ENCODE data around the gene VTI1B.

Gene VTI1B

DNA sequence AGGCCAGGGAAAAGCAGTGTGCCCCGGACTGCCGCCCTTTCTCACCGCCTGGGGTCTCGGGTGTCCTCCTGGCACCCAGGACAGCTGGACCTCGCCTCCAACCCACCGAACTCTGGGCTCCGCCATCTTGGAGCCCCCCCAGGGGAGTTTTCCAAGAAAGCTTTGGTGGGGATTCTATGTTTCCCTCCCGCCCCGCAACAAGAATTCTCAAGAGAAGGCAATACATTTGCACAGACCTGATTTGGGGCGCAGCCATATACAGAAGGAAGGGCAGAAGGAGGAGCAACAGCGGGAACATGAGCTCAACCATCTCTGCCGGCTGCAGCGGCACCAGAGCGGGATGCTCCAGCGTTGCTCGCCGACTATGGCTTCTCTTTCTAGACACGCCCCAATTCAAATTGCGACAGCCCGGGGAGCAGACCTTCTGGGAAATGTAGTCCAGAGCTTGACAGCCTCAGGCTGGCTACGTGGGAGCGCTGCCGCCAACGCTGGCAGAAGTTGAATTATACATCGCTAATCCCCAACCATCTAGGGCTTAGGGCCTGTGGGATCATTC lies 21.0 kb upstream of the VTI1B start, which contains the start of gene RDH11:
Gene RDH11, minus strand, starts transcription at position 371 of the 556 bp plus-strand sequence. Its CDS starts 61 bp downstream, at position 310.
- DNase-seq (ENCODE audit: low spot score) = peak; percentile 82
- Histone ChIP-seq H3K4ac (ENCODE audit: low read length) (no peak within 1 kb of the TSS), H3K14ac (ENCODE audit: low read length) (no peak within 1 kb of the TSS), H2AFZ (ENCODE audit: low read length) (peak within 1 kb of the TSS; percentile 79), H3K4me3 (ENCODE audit: low read length in 2 of 2) (peak within 1 kb of the TSS; percentile 61 to 90), H3K9ac (ENCODE audit: low read depth, low read length, poor library complexity) (peak within 1 kb of the TSS; percentile 88), H2BK12ac (ENCODE audit: low read length) (no peak within 1 kb of the TSS), H3K4me2 (ENCODE audit: insufficient read depth, low read length, poor library complexity, severe bottlenecking) (peak within 1 kb of the TSS; percentile 79), H3K23ac (ENCODE audit: low read depth, low read length, poor library complexity) (peak within 1 kb of the TSS; percentile 82), H3K79me1 (ENCODE audit: low read depth, low read length) (peaks cover 2% of the 10 kb centered on the region), H3K27ac (replicated peaks; ENCODE audit: low read length) (peak within 1 kb of the TSS; percentile 70), H3K18ac (ENCODE audit: low read length) (peak within 1 kb of the TSS; percentile 96), H2AK5ac (ENCODE audit: low read depth, low read length) (peak within 1 kb of the TSS; percentile 25), H3K4me1 (ENCODE audit: control insufficient read depth in 2 of 2, insufficient read depth in 1 of 2, low read depth in 1 of 2, low read length in 2 of 2) (peaks cover 0 to 5% of the 10 kb centered on the region in 2 donors), H3K36me3 (replicated peaks in 1 of 2; ENCODE audit: control insufficient read depth in 2 of 2, insufficient read depth in 2 of 2, low read length in 2 of 2) (peaks cover 17 to 36% of the 10 kb centered on the region in 2 donors), H2BK5ac (ENCODE audit: low read length) (peak within 1 kb of the TSS; percentile 79), H4K91ac (ENCODE audit: low read depth, low read length, poor library complexity) (no peak within 1 kb of the TSS), H2BK120ac (ENCODE audit: low read depth, low read length) (no peak within 1 kb of the TSS), H3K27me3 (ENCODE audit: control insufficient read depth in 3 of 3, insufficient read depth in 3 of 3, low read depth in 1 of 3, low read length in 3 of 3) (peaks cover 0 to 15% (median 0%) of the 10 kb centered on the region in 3 experiments), H2BK15ac (ENCODE audit: low read length) (no peak within 1 kb of the TSS), H3K9me3 (replicated peaks in 1 of 2; ENCODE audit: control insufficient read depth in 2 of 2, insufficient read depth in 1 of 2, low read depth in 1 of 2, low read length in 2 of 2) (no peaks in the 10 kb centered on the region), H4K8ac (ENCODE audit: low read depth, low read length) (no peak within 1 kb of the TSS)
- WGBS, 2 donors (ENCODE audit: extremely low coverage in 2 of 2, insufficient read length in 2 of 2, insufficient replicate concordance in 1 of 2) = no CpG with 5 or more reads among the region's 25 CpGs

- Histone ChIP-seq H4K91ac (ENCODE audit: low read depth, low read length, poor library complexity) (no peak overlapping the region), H3K4me3 (ENCODE audit: low read length in 2 of 2) (peak overlapping the region; percentile 61 to 90), H2BK15ac (ENCODE audit: low read length) (no peak overlapping the region), H3K27ac (replicated peaks; ENCODE audit: low read length) (peak overlapping the region; percentile 70), H3K4me1 (ENCODE audit: control insufficient read depth in 2 of 2, insufficient read depth in 1 of 2, low read depth in 1 of 2, low read length in 2 of 2) (peaks cover 0 to 5% of the 10 kb centered on the region in 2 donors), H3K4ac (ENCODE audit: low read length) (no peak overlapping the region), H3K14ac (ENCODE audit: low read length) (no peak overlapping the region), H3K9ac (ENCODE audit: low read depth, low read length, poor library complexity) (peak overlapping the region; percentile 88), H3K18ac (ENCODE audit: low read length) (peak overlapping the region; percentile 96), H3K9me3 (replicated peaks in 1 of 2; ENCODE audit: control insufficient read depth in 2 of 2, insufficient read depth in 1 of 2, low read depth in 1 of 2, low read length in 2 of 2) (no peaks in the 10 kb centered on the region), H2AK5ac (ENCODE audit: low read depth, low read length) (no peak overlapping the region), H3K79me1 (ENCODE audit: low read depth, low read length) (peaks cover 2% of the 10 kb centered on the region), H2BK12ac (ENCODE audit: low read length) (no peak overlapping the region), H3K4me2 (ENCODE audit: insufficient read depth, low read length, poor library complexity, severe bottlenecking) (peak overlapping the region; percentile 79), H3K27me3 (ENCODE audit: control insufficient read depth in 3 of 3, insufficient read depth in 3 of 3, low read depth in 1 of 3, low read length in 3 of 3) (peaks cover 0 to 15% (median 0%) of the 10 kb centered on the region in 3 experiments), H4K8ac (ENCODE audit: low read depth, low read length) (no peak overlapping the region), H2AFZ (ENCODE audit: low read length) (peak overlapping the region; percentile 79), H2BK5ac (ENCODE audit: low read length) (peak overlapping the region; percentile 79), H3K23ac (ENCODE audit: low read depth, low read length, poor library complexity) (no peak overlapping the region), H2BK120ac (ENCODE audit: low read depth, low read length) (no peak overlapping the region), H3K36me3 (replicated peaks in 1 of 2; ENCODE audit: control insufficient read depth in 2 of 2, insufficient read depth in 2 of 2, low read length in 2 of 2) (peaks cover 23 to 42% of the 10 kb centered on the region in 2 donors)
- no CpG with 5 or more reads among the region's 21 CpGs for WGBS, 2 donors (ENCODE audit: extremely low coverage in 2 of 2, insufficient read length in 2 of 2, insufficient replicate concordance in 1 of 2)
- DNase-seq (ENCODE audit: low spot score) = peak; percentile 58
These were observed 20.5 kb upstream of the VTI1B start for GRCh38 chr14:67694791-67695393.

- Histone ChIP-seq H2AFZ (ENCODE audit: low read length) (no peak overlapping the region), H3K4me2 (ENCODE audit: insufficient read depth, low read length, poor library complexity, severe bottlenecking) (no peak overlapping the region), H2BK5ac (ENCODE audit: low read length) (no peak overlapping the region), H2BK15ac (ENCODE audit: low read length) (no peak overlapping the region), H2BK12ac (ENCODE audit: low read length) (no peak overlapping the region), H2AK5ac (ENCODE audit: low read depth, low read length) (no peak overlapping the region), H3K36me3 (replicated peaks in 1 of 2; ENCODE audit: control insufficient read depth in 2 of 2, insufficient read depth in 2 of 2, low read length in 2 of 2) (peaks cover 49 to 90% of the 10 kb centered on the region in 2 donors), H4K8ac (ENCODE audit: low read depth, low read length) (no peak overlapping the region), H3K79me1 (ENCODE audit: low read depth, low read length) (peaks cover 2% of the 10 kb centered on the region), H3K18ac (ENCODE audit: low read length) (no peak overlapping the region), H3K27ac (replicated peaks; ENCODE audit: low read length) (no peak overlapping the region), H3K4me3 (ENCODE audit: low read length in 2 of 2) (no peak overlapping the region), H2BK120ac (ENCODE audit: low read depth, low read length) (no peak overlapping the region), H3K4ac (ENCODE audit: low read length) (no peak overlapping the region), H4K91ac (ENCODE audit: low read depth, low read length, poor library complexity) (no peak overlapping the region), H3K9me3 (replicated peaks in 1 of 2; ENCODE audit: control insufficient read depth in 2 of 2, insufficient read depth in 1 of 2, low read depth in 1 of 2, low read length in 2 of 2) (peaks cover 0 to 4% of the 10 kb centered on the region in 2 donors), H3K23ac (ENCODE audit: low read depth, low read length, poor library complexity) (no peak overlapping the region), H3K27me3 (ENCODE audit: control insufficient read depth in 3 of 3, insufficient read depth in 3 of 3, low read depth in 1 of 3, low read length in 3 of 3) (no peaks in the 10 kb centered on the region), H3K14ac (ENCODE audit: low read length) (no peak overlapping the region), H3K9ac (ENCODE audit: low read depth, low read length, poor library complexity) (no peak overlapping the region), H3K4me1 (ENCODE audit: control insufficient read depth in 2 of 2, insufficient read depth in 1 of 2, low read depth in 1 of 2, low read length in 2 of 2) (peaks cover 0 to 5% of the 10 kb centered on the region in 2 donors)
- WGBS, 2 donors (ENCODE audit: extremely low coverage in 2 of 2, insufficient read length in 2 of 2, insufficient replicate concordance in 1 of 2) = no CpG with 5 or more reads among the region's 4 CpGs
- no peak for DNase-seq (ENCODE audit: low spot score)
These were observed 15.6 kb upstream of the VTI1B start for GRCh38 chr14:67690011-67690410.

- no peak overlapping the region for H3K27ac ChIP-seq (replicated peaks; ENCODE audit: low read length)
- no peak overlapping the region for H2BK12ac ChIP-seq (ENCODE audit: low read length)
- H4K8ac ChIP-seq (ENCODE audit: low read depth, low read length) = no peak overlapping the region
- H2AK5ac ChIP-seq (ENCODE audit: low read depth, low read length) = no peak overlapping the region
- peaks cover 34 to 95% of the 10 kb centered on the region in 2 donors for H3K36me3 ChIP-seq (replicated peaks in 1 of 2; ENCODE audit: control insufficient read depth in 2 of 2, insufficient read depth in 2 of 2, low read length in 2 of 2)
- no peak overlapping the region for H2BK5ac ChIP-seq (ENCODE audit: low read length)
- no peak overlapping the region for H2BK15ac ChIP-seq (ENCODE audit: low read length)
- H3K27me3 ChIP-seq (ENCODE audit: control insufficient read depth in 3 of 3, insufficient read depth in 3 of 3, low read depth in 1 of 3, low read length in 3 of 3) = no peaks in the 10 kb centered on the region
- no peak overlapping the region for H2AFZ ChIP-seq (ENCODE audit: low read length)
- H3K9me3 ChIP-seq (replicated peaks in 1 of 2; ENCODE audit: control insufficient read depth in 2 of 2, insufficient read depth in 1 of 2, low read depth in 1 of 2, low read length in 2 of 2) = peaks cover 0 to 4% of the 10 kb centered on the region in 2 donors
- no peak overlapping the region for H3K9ac ChIP-seq (ENCODE audit: low read depth, low read length, poor library complexity)
- DNase-seq (ENCODE audit: low spot score) = no peak
- no peak overlapping the region for H3K14ac ChIP-seq (ENCODE audit: low read length)
- H3K4ac ChIP-seq (ENCODE audit: low read length) = no peak overlapping the region
- H3K4me1 ChIP-seq (ENCODE audit: control insufficient read depth in 2 of 2, insufficient read depth in 1 of 2, low read depth in 1 of 2, low read length in 2 of 2) = no peaks in the 10 kb centered on the region
- H3K79me1 ChIP-seq (ENCODE audit: low read depth, low read length) = peaks cover 4% of the 10 kb centered on the region
- no peak overlapping the region for H3K4me2 ChIP-seq (ENCODE audit: insufficient read depth, low read length, poor library complexity, severe bottlenecking)
- no peak overlapping the region for H3K18ac ChIP-seq (ENCODE audit: low read length)
- no peak overlapping the region for H3K23ac ChIP-seq (ENCODE audit: low read depth, low read length, poor library complexity)
- no peak overlapping the region for H3K4me3 ChIP-seq (ENCODE audit: low read length in 2 of 2)
- H4K91ac ChIP-seq (ENCODE audit: low read depth, low read length, poor library complexity) = no peak overlapping the region
- H2BK120ac ChIP-seq (ENCODE audit: low read depth, low read length) = no peak overlapping the region
These were observed 9.4 kb upstream of the VTI1B start for GRCh38 chr14:67683842-67684241.

All from neuronal stem cell (in vitro differentiated cells).